HL-60 (cell line): ENCODE data around the gene GFRA1.

Experiments used
- CTCF ChIP-seq: IDR thresholded peaks from one replicate; pipeline ENCODE4 v1.5.1; 2011; ENCODE audit warnings: low read length, control low read depth, inconsistent platforms; ENCODE audit not compliant: insufficient read depth
- GABPA ChIP-seq: IDR thresholded peaks from 2 replicates; pipeline ENCODE4 v1.6.1; 2012; ENCODE audit warnings: low read depth
- POLR2AphosphoS5 ChIP-seq: IDR thresholded peaks from 2 replicates; pipeline ENCODE4 v1.6.1; 2012; ENCODE audit warnings: low read depth
- REST ChIP-seq: IDR thresholded peaks from 2 replicates; pipeline ENCODE4 v1.6.1; 2012; ENCODE audit warnings: low read depth; ENCODE audit not compliant: insufficient replicate concordance
- SPI1 ChIP-seq: IDR thresholded peaks from 2 replicates; pipeline ENCODE4 v1.6.1; 2012; ENCODE audit warnings: low read depth, mild to moderate bottlenecking, borderline replicate concordance

- TF ChIP-seq CTCF (no peak), SPI1 (no peak), REST (no peak), POLR2AphosphoS5 (no peak), GABPA (no peak)
Observed at GRCh38 chr10:116247691-116248090, 25.3 kb downstream of the GFRA1 start.
